Neuronal stem cell (in vitro differentiated cells): Measurements from ENCODE around the gene NADSYN1.
A peak's percentile ranks its signal among the peaks of the same experiment; 100 is the strongest.

Experiments used
- DNase-seq: peaks from one replicate; pipeline ENCODE4 v3.0.0-alpha.2; 2013; ENCODE audit warnings: low spot score
- H2AFZ ChIP-seq: one replicate; pipeline ENCODE4 v1.6.1; 2013; ENCODE audit warnings: mild to moderate bottlenecking, low read length, inconsistent platforms
- H2AK5ac ChIP-seq: 2 replicates; pipeline ENCODE4 v1.6.1; 2013; ENCODE audit warnings: low read depth, mild to moderate bottlenecking, inconsistent platforms, low read length, moderate library complexity, mixed read lengths
- H2BK120ac ChIP-seq: 2 replicates; pipeline ENCODE4 v1.6.1; 2013; ENCODE audit warnings: low read depth, mild to moderate bottlenecking, inconsistent platforms, low read length, moderate library complexity, mixed read lengths
- H2BK12ac ChIP-seq: one replicate; pipeline ENCODE4 v1.6.1; 2013; ENCODE audit warnings: low read length, inconsistent platforms
- H2BK15ac ChIP-seq: 2 replicates; pipeline ENCODE4 v1.6.1; 2013; ENCODE audit warnings: mild to moderate bottlenecking, low read length, inconsistent platforms, mixed read lengths
- H2BK5ac ChIP-seq: one replicate; pipeline ENCODE4 v1.6.1; 2013; ENCODE audit warnings: inconsistent platforms, mild to moderate bottlenecking, low read length, moderate library complexity
- H3K14ac ChIP-seq: one replicate; pipeline ENCODE4 v1.6.1; 2013; ENCODE audit warnings: low read length, inconsistent platforms
- H3K18ac ChIP-seq: 2 replicates; pipeline ENCODE4 v1.6.1; 2013; ENCODE audit warnings: low read length, inconsistent platforms
- H3K23ac ChIP-seq: 2 replicates; pipeline ENCODE4 v1.6.1; 2013; ENCODE audit warnings: low read depth, mild to moderate bottlenecking, mixed read lengths, low read length, inconsistent platforms; ENCODE audit not compliant: poor library complexity
- H3K27ac ChIP-seq: replicated peaks from 3 replicates; pipeline ENCODE4 v1.5.1; 2013; ENCODE audit warnings: low read length, inconsistent platforms
- H3K27me3 ChIP-seq, 3 experiments: 2 replicates each; pipeline ENCODE4 v1.6.1; 2013; ENCODE audit warnings: low read length in 3 of 3, mild to moderate bottlenecking in 2 of 3, inconsistent platforms in 1 of 3, low read depth in 1 of 3, mixed read lengths in 1 of 3, moderate library complexity in 1 of 3; ENCODE audit not compliant: control insufficient read depth in 3 of 3, insufficient read depth in 3 of 3
- H3K36me3 ChIP-seq, 2 donors: replicated peaks in 1 of 2; 2 replicates each; pipeline ENCODE4 v1.6.1; 2013; ENCODE audit warnings: low read length in 2 of 2; ENCODE audit not compliant: control insufficient read depth in 2 of 2, insufficient read depth in 2 of 2
- H3K4ac ChIP-seq: 2 replicates; pipeline ENCODE4 v1.6.1; 2013; ENCODE audit warnings: inconsistent platforms, mild to moderate bottlenecking, low read length, moderate library complexity
- H3K4me1 ChIP-seq, 2 donors: 1 replicate in 1 of 2; 2 replicates in 1 of 2; pipeline ENCODE4 v1.6.1; 2013; ENCODE audit warnings: low read length in 2 of 2, low read depth in 1 of 2; ENCODE audit not compliant: control insufficient read depth in 2 of 2, insufficient read depth in 1 of 2
- H3K4me2 ChIP-seq: one replicate; pipeline ENCODE4 v1.6.1; 2013; ENCODE audit warnings: mild to moderate bottlenecking, low read length, inconsistent platforms; ENCODE audit not compliant: insufficient read depth, poor library complexity, severe bottlenecking
- H3K4me3 ChIP-seq, 2 donors: 2 replicates each; pipeline ENCODE4 v1.5.1; 2013; ENCODE audit warnings: low read length in 2 of 2, mild to moderate bottlenecking in 2 of 2, inconsistent platforms in 1 of 2, moderate library complexity in 1 of 2
- H3K79me1 ChIP-seq: one replicate; pipeline ENCODE4 v1.6.1; 2013; ENCODE audit warnings: low read depth, mild to moderate bottlenecking, inconsistent platforms, low read length, moderate library complexity
- H3K9ac ChIP-seq: one replicate; pipeline ENCODE4 v1.6.1; 2013; ENCODE audit warnings: mild to moderate bottlenecking, low read depth, low read length, inconsistent platforms; ENCODE audit not compliant: poor library complexity
- H3K9me3 ChIP-seq, 2 donors: replicated peaks in 1 of 2; 2 replicates each; pipeline versions ENCODE3 to v1.6.1; 2013; ENCODE audit warnings: low read length in 2 of 2, mild to moderate bottlenecking in 2 of 2, inconsistent platforms in 1 of 2, low read depth in 1 of 2, mixed read lengths in 1 of 2, moderate library complexity in 1 of 2; ENCODE audit not compliant: control insufficient read depth in 2 of 2, insufficient read depth in 1 of 2
- H4K8ac ChIP-seq: one replicate; pipeline ENCODE4 v1.6.1; 2013; ENCODE audit warnings: low read depth, mild to moderate bottlenecking, inconsistent platforms, low read length, moderate library complexity
- H4K91ac ChIP-seq: one replicate; pipeline ENCODE4 v1.6.1; 2013; ENCODE audit warnings: low read length, low read depth, mild to moderate bottlenecking, inconsistent platforms; ENCODE audit not compliant: poor library complexity
- WGBS, 2 donors: extraction: QIAGEN DNeasy Blood & Tissue Kit; methylation state at CpG; one replicate each; pipeline ENCODE4 v1.1.7; 2013; ENCODE audit warnings: missing lambda C conversion rate in 2 of 2, mixed read lengths in 1 of 2; ENCODE audit not compliant: insufficient read length in 2 of 2, insufficient replicate concordance in 1 of 2; ENCODE audit errors: extremely low coverage in 2 of 2; 5-methylcytosine and 5-hydroxymethylcytosine counted together

Gene NADSYN1

GRCh38 chr11:71465054-71465453, 12.1 kb downstream of the NADSYN1 start:
- DNase-seq: no peak

DNA sequence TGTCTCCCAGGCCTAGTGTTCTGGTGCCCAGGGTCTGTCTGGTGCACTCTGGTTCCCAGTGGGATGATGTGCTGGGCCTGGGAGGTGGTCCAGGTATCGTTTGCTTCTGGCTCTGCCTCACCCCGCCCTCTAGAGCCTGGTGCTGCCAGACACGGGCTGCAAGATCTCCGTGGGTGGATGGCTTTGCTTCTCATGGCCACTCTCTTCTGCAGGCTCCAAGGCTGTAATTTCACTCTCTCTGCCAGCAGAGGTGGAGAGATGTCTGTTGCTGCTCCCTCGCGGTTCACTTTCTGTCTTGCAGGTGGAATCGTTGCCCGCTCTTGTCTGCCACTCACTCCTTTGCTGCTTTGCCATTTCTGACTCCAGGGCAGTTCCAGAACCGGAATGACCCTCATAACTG, 13.4 kb downstream of the NADSYN1 start:
- no peaks in the 10 kb centered on the region for H3K27me3 ChIP-seq
- H3K4me1 ChIP-seq: no peaks in the 10 kb centered on the region
- H3K9ac ChIP-seq: no peak overlapping the region
- H3K23ac ChIP-seq: peak overlapping the region; percentile 5
- no peak overlapping the region for H2BK12ac ChIP-seq
- no CpG with 5 or more reads among the region's 9 CpGs for WGBS, 2 donors
- H2BK15ac ChIP-seq: no peak overlapping the region
- no peak overlapping the region for H2BK5ac ChIP-seq
- H4K8ac ChIP-seq: no peak overlapping the region
- no peak overlapping the region for H3K27ac ChIP-seq
- no peak overlapping the region for H3K4me2 ChIP-seq
- DNase-seq: no peak
- H2AK5ac ChIP-seq: no peak overlapping the region
- no peak overlapping the region for H2BK120ac ChIP-seq
- no peak overlapping the region for H4K91ac ChIP-seq
- no peak overlapping the region for H3K4ac ChIP-seq
- peaks cover 7 to 31% of the 10 kb centered on the region in 2 donors for H3K36me3 ChIP-seq
- H3K79me1 ChIP-seq: no peaks in the 10 kb centered on the region
- H3K9me3 ChIP-seq: peaks cover 2% of the 10 kb centered on the region in 2 donors
- no peak overlapping the region for H3K4me3 ChIP-seq
- no peak overlapping the region for H3K14ac ChIP-seq
- H3K18ac ChIP-seq: peak overlapping the region; percentile 2
- no peak overlapping the region for H2AFZ ChIP-seq

More at GRCh38 chr11:71465054-71465453, 12.1 kb downstream of the NADSYN1 start:
- Histone ChIP-seq H3K23ac (no peak overlapping the region), H3K79me1 (no peaks in the 10 kb centered on the region), H2AK5ac (no peak overlapping the region), H3K4me3 (no peak overlapping the region), H3K36me3 (peaks cover 7 to 35% of the 10 kb centered on the region in 2 donors), H2BK5ac (no peak overlapping the region), H3K27ac (no peak overlapping the region), H2BK15ac (no peak overlapping the region), H3K4ac (no peak overlapping the region), H3K9ac (no peak overlapping the region), H3K27me3 (no peaks in the 10 kb centered on the region), H3K4me2 (no peak overlapping the region), H3K18ac (no peak overlapping the region), H3K4me1 (no peaks in the 10 kb centered on the region), H4K91ac (no peak overlapping the region), H2AFZ (no peak overlapping the region), H4K8ac (no peak overlapping the region), H3K14ac (no peak overlapping the region), H2BK12ac (no peak overlapping the region), H2BK120ac (no peak overlapping the region), H3K9me3 (peaks cover 2% of the 10 kb centered on the region in 2 donors)
- WGBS, 2 donors: no CpG with 5 or more reads among the region's 4 CpGs

GRCh38 chr11:71467164-71467563, 14.2 kb downstream of the NADSYN1 start:
- Histone ChIP-seq H3K4me3 (no peak overlapping the region), H4K8ac (no peak overlapping the region), H3K27me3 (no peaks in the 10 kb centered on the region), H3K36me3 (peaks cover 7 to 34% of the 10 kb centered on the region in 2 donors), H2AFZ (no peak overlapping the region), H2BK5ac (no peak overlapping the region), H3K4me2 (no peak overlapping the region), H2BK15ac (no peak overlapping the region), H3K23ac (no peak overlapping the region), H3K9me3 (peaks cover 2% of the 10 kb centered on the region in 2 donors), H3K9ac (no peak overlapping the region), H3K79me1 (no peaks in the 10 kb centered on the region), H3K4ac (no peak overlapping the region), H2AK5ac (no peak overlapping the region), H3K18ac (no peak overlapping the region), H2BK12ac (no peak overlapping the region), H2BK120ac (no peak overlapping the region), H4K91ac (no peak overlapping the region), H3K4me1 (no peaks in the 10 kb centered on the region), H3K14ac (no peak overlapping the region), H3K27ac (no peak overlapping the region)
- no CpG with 5 or more reads among the region's 6 CpGs for WGBS, 2 donors
- no peak for DNase-seq

DNA sequence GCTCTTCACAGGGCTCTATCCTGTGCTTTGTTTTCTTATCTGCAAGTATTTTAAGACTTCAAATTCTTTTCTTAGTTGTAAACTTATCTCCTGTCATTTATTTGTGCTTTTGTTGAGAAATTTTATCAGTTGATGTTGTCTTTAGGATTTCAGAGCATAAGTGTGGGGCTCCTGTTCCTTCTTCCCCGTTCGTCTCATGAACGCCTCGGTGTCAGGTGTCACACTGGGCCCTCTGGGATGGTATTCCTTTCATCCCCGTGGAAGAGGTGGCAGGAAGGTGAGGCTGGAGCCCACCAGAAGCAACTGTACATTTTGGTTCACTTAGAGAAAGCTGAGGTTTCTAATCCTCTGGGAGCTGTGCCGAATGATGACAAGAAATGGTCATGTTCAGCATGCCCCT, 17.9 kb downstream of the NADSYN1 start:
- Histone ChIP-seq H3K14ac (no peak overlapping the region), H3K27ac (no peak overlapping the region), H3K79me1 (no peaks in the 10 kb centered on the region), H3K4ac (no peak overlapping the region), H3K36me3 (peaks cover 9 to 56% of the 10 kb centered on the region in 2 donors), H3K4me2 (no peak overlapping the region), H3K4me3 (no peak overlapping the region), H3K4me1 (no peaks in the 10 kb centered on the region), H4K8ac (no peak overlapping the region), H3K27me3 (no peaks in the 10 kb centered on the region), H2BK5ac (no peak overlapping the region), H3K9me3 (peaks cover 2% of the 10 kb centered on the region in 2 donors), H2AFZ (no peak overlapping the region), H2BK120ac (no peak overlapping the region), H4K91ac (no peak overlapping the region), H2BK15ac (no peak overlapping the region), H2AK5ac (no peak overlapping the region), H2BK12ac (no peak overlapping the region), H3K9ac (no peak overlapping the region), H3K18ac (no peak overlapping the region), H3K23ac (no peak overlapping the region)
- WGBS, 2 donors: no CpG with 5 or more reads among the region's 6 CpGs
- no peak for DNase-seq
